Measurements from ENCODE around the gene F12. TPM values are rescaled to one million over a fixed set of nuclear protein-coding genes. Genes with fewer than 3 reads are reported as not detected.

Gene F12
- total RNA-seq, 1 donor from 2014 or later, result 0.69 TPM

- Histone ChIP-seq H3K27me3 (peaks cover 12% of the 10 kb centered on the region), H3K27ac (no peak overlapping the region), H3K4me1 (peaks cover 9% of the 10 kb centered on the region), H3K9me3 (no peaks in the 10 kb centered on the region), H3K36me3 (no peaks in the 10 kb centered on the region), H3K4me3 (no peak overlapping the region)
- ATAC-seq (no peak), DNase-seq (no peak)
- intact Hi-C loops (cut with DNase I), result no loop called here
- TF ChIP-seq CTCF (IDR thresholded peaks at IDR 0.05), result no peak
Measured at GRCh38 chr5:177386542-177386941, 22.8 kb downstream of the F12 start.

GRCh38 chr5:177385720-177386119 is 23.6 kb downstream of the F12 start:
- H3K27ac ChIP-seq, result no peak overlapping the region
- no peak overlapping the region for H3K4me3 ChIP-seq
- no peaks in the 10 kb centered on the region for H3K36me3 ChIP-seq
- intact Hi-C loops (cut with DNase I), result no loop called here
- TF ChIP-seq CTCF (IDR thresholded peaks at IDR 0.05), result no peak
- no peaks in the 10 kb centered on the region for H3K9me3 ChIP-seq
- peaks cover 9% of the 10 kb centered on the region for H3K4me1 ChIP-seq
- DNase-seq, result no peak
- no peak for ATAC-seq
- peaks cover 14% of the 10 kb centered on the region for H3K27me3 ChIP-seq

DNA sequence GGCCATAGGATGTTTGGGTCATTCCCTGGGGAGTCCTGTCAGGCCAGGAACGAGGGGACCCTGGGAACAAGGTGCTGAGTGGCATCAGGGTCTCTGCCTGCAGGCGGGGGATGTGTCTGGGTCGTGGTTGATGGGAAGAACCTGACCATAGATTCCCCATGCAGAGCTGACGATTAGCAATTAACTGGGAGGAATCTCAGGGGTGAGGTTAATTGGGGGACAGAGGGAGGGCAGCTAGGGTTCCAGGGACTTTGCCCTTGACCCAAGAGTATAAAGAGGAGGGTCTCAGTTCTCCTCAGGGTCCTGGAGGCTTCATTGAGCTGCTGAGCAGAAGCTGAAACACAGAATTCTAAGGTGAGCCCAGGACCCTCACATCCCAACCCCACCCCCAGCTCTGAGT is 25.2 kb downstream of the F12 start, which contains the start of gene SLC34A1:
TSS of gene SLC34A1 (plus strand) at position 301 of the 400 bp plus-strand sequence. CDS start 1,308 bp downstream, outside the sequence.
- peaks cover 14% of the 10 kb centered on the region for H3K27me3 ChIP-seq
- H3K4me3 ChIP-seq, result no peak within 1 kb of the TSS
- no peak for ATAC-seq
- H3K9me3 ChIP-seq, result no peaks in the 10 kb centered on the region
- no peak for TF ChIP-seq CTCF (IDR thresholded peaks at IDR 0.05)
- no peaks in the 10 kb centered on the region for H3K36me3 ChIP-seq
- no peaks in the 10 kb centered on the region for H3K4me1 ChIP-seq
- no peak within 1 kb of the TSS for H3K27ac ChIP-seq
- intact Hi-C loops (cut with DNase I), result no loop called here
- DNase-seq, result no peak

- ATAC-seq, result no peak
- Histone ChIP-seq H3K36me3 (no peaks in the 10 kb centered on the region), H3K27ac (no peak overlapping the region), H3K9me3 (no peaks in the 10 kb centered on the region), H3K4me1 (no peaks in the 10 kb centered on the region), H3K27me3 (peaks cover 14% of the 10 kb centered on the region), H3K4me3 (no peak overlapping the region)
- DNase-seq, result no peak
- no peak for TF ChIP-seq CTCF (IDR thresholded peaks at IDR 0.05)
- intact Hi-C loops (cut with DNase I), result no loop called here
Measured at GRCh38 chr5:177383181-177383580, 26.2 kb downstream of the F12 start.

GRCh38 chr5:177382423-177383029 is 26.8 kb downstream of the F12 start:
- no peaks in the 10 kb centered on the region for H3K9me3 ChIP-seq
- ATAC-seq (no peak), DNase-seq (no peak)
- no peak for TF ChIP-seq CTCF (IDR thresholded peaks at IDR 0.05)
- H3K4me3 ChIP-seq, result no peak overlapping the region
- H3K27me3 ChIP-seq, result peaks cover 14% of the 10 kb centered on the region
- H3K4me1 ChIP-seq, result no peaks in the 10 kb centered on the region
- H3K27ac ChIP-seq, result no peak overlapping the region
- intact Hi-C loops (cut with DNase I), result no loop called here
- H3K36me3 ChIP-seq, result no peaks in the 10 kb centered on the region

GRCh38 chr5:177380805-177381126 is 28.6 kb downstream of the F12 start:
- TF ChIP-seq CTCF (IDR thresholded peaks at IDR 0.05), result no peak
- no peaks in the 10 kb centered on the region for H3K9me3 ChIP-seq
- H3K36me3 ChIP-seq, result no peaks in the 10 kb centered on the region
- H3K4me1 ChIP-seq, result no peaks in the 10 kb centered on the region
- DNase-seq (no peak), ATAC-seq (no peak)
- intact Hi-C loops (cut with DNase I), result no loop called here
- no peak overlapping the region for H3K27ac ChIP-seq
- H3K4me3 ChIP-seq, result no peak overlapping the region
- peaks cover 11% of the 10 kb centered on the region for H3K27me3 ChIP-seq
